ENCODE results near the gene SYNDIG1.
"Not testable (repeated sequence)": the region's sequence is repeated elsewhere in the genome, so short reads cannot be mapped to it uniquely, and the experiment has no call there.

Gene SYNDIG1

DNA sequence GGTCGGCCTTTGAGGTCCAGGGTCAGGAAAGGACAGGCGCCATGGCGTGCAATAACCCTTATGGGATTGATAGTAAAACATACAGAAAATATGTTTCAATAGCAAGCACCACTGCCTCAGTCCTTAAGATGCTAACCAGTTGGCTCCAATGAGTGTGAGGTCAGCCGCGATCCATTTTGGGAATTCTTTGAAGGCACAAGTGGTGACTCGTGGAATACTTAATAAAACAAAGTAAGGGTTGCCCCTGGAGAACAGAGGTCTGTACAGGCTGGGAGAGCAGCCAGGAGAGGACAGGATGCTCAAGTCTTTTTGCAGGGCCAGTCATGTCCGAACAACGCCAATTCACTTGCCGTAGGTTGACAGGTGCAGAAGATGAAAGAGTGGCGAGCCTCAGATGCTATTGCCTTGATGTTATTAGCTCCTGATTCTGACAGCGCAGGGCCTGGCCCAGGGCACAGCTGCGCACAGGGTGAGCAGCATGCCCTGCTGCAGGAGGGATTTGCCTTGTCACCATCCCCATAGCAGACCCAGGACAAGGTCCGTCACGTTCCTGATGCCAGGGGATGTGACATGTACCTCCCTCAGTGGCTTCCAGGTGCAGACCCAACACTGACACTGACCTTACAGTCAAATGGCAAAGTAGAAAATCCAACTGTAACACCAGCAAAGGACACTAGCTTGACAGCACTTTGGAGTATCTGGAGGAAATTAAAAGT, 21.8 kb downstream of the SYNDIG1 start:
- in situ Hi-C loops (cut with HindIII; ENCODE audit: low sequenced_read_pairs): no loop called here

DNA sequence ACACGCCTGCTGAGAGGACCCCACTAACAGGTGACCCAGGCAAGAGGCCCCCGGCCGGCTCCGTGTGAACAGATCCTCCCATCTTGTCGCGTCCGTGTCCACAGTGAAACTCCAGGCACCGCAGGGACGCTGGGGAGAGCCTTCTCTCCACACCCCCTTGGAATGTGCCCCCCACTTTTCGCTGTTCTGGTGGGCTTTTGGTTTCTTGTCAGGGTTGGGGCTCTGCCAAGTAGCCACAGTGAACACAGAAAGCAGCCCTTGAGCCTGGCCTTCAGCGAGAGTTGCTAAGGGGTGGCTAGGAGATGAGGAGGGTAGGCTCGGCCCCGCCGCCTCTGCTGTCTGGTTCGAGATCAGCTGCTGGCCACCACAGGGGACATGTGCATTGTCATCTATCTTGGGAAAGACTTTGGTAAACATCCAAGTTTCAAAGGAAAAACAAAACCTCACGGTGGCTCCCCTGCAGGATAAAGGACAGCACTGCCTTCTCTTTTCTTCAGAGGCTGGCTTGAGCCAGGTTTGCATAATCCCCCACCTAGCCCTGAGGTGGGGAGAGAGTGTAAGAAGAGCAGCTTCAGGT, 22.7 kb downstream of the SYNDIG1 start:
- in situ Hi-C loops (cut with HindIII; ENCODE audit: low sequenced_read_pairs): no loop called here

DNA sequence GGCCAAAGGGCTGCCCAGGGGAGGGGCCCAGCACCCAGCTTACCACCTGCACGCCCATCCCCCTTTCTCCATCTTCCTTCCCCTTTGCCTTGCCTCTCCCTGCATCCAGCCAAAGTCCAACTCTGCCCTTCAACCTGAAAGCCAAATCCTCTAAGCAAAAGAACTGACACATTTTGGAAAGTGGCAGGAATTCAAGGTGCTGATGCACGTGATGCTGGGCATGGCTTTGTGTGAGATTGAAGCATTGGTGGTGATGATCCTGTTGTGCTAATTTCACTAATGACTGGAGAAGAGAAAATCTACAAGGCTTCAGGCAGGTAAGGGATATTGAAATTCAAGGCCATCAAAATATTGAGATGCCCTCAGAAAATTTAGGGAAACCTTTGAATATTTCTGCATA, 23.3 kb downstream of the SYNDIG1 start:
- in situ Hi-C loops (cut with HindIII; ENCODE audit: low sequenced_read_pairs): no loop called here

DNA sequence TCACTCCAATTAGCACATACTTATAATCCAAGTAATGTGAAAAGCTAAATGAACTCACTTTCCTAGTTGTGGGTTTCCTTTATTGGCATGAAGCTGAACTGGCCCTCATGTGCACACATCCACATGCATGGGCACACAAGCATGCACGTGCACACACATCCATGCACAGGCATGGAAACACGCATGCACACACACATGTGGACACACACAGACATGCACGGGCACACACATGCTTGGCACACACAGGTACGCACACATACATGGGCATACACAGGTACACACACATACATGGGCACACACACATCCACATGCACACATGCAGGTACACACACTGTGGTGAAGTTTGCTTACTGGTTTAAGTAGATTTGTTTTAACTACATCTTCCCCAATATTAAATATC, 23.8 kb downstream of the SYNDIG1 start:
- in situ Hi-C loops (cut with HindIII; ENCODE audit: low sequenced_read_pairs): no loop called here

DNA sequence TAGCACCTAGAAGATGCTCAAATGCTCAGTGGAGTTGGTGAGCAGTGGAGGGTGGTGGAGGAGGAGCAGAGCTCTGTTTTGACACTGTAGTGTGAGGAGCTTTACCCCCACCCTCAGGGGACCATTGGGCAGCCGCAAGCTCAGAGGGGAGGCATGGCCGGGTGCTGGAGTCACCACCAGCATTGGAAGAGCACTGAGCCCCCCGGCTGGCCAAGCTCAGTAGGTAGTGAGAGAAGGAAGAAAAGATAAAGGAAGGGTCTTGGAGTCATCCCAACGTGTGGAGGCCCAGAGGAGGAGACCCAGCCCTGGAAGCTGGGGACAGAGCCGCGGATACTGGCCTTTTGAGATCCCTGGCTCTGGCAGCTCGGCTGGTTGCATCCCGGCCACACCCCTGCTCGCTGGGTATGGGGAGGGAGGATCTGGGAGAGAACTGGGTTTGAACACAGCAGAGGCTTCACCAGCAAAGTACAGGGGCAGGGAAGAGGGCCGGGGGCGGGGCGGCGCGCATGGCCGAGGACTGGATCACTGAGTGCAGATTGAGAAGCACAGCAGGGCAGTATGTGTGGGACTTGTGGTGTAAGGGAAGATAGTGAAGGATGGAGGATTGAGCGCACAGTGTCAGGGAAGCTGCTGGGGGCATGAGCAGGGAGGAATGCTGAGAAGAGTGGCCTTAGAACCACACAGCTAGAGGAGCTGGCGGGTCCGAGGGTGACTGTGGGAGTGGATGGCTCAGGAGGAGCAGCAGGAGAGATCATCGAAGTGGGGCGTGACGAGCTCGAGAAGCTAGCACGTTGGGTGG, 24.4 kb downstream of the SYNDIG1 start:
- in situ Hi-C loops (cut with HindIII; ENCODE audit: low sequenced_read_pairs): no loop called here

DNA sequence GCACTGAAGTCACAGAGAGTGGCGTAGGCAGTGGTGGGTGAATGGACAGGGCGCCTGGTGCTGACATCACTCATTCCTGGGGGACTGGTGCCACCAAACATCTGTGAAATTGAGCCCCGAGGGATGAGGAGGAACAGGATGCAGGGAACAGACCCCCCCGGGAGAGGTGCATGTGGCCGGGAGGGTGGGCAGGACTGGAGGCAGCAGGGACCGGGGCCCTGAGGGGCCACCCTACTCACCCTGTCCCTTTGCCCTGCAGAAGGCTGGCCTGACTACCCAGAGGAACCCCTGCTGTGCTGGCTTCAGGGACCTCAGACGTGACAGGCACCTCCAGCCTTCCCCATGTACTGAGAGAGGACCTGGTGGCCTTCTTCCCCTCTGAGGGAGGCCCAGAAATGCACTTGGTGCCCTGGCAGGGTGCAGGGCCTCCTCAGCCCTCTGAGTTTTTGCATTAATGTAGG, 25.1 kb downstream of the SYNDIG1 start:
- in situ Hi-C loops (cut with HindIII; ENCODE audit: low sequenced_read_pairs): no loop called here

DNA sequence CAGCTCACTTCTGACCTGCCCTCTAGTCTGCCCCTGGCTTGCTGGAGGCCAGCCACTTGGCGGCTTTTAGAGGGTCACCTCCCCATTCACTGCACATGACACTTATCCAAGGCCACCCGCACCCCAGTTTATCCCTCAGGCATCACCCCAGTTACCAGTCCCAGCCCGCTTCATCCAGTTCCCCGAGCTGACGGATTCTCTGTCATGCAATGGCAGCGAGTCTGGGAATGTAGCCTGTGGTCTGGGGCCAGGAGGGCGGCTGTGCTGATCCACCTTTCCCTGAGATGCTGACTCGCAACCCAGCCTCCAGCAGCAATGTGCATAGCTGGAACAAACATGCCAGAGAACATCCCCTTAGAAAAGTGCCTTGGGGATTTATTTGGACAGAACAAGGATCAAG, 25.8 kb downstream of the SYNDIG1 start:
- in situ Hi-C loops (cut with HindIII; ENCODE audit: low sequenced_read_pairs): no loop called here

DNA sequence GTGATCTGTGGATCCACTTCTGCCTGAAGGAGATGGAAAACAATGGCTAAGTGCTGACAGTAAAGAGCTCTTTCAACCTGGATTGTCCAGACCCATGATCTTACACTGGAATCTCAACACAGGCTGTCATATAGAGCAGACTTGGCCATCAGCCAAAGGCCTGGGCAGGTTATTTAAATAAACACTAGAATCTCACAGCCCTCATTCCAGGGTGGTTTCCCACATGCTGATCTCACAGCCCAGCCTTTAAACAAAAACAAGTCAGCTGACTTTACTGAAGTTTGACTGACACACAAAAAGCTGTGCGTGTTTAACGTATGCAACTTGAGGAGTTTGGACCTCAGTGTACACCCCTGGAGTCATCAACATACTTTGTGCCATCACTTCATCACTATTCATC, 28.4 kb downstream of the SYNDIG1 start:
- in situ Hi-C loops (cut with HindIII; ENCODE audit: low sequenced_read_pairs): no loop called here

DNA sequence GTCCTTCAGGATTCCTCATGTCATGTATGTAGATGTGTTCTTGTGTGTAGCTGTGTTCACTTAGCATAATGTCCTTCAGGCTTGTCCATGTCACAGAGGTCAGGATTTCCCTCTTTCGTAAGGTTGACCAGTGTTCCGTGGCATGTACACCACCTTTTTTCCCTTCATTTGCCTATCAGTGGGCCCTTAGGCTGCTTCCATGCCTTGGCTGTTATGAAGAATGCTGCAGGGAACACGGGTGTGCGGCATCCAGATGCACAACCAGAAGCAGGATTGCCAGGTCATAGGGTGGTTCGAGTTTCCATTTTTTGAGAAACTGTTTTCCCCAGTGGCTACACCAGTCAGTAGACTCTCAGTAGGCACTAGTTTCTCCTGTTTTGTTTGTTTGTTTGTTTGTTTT, 29.2 kb downstream of the SYNDIG1 start:
- in situ Hi-C loops (cut with HindIII; ENCODE audit: low sequenced_read_pairs): no loop called here

DNA sequence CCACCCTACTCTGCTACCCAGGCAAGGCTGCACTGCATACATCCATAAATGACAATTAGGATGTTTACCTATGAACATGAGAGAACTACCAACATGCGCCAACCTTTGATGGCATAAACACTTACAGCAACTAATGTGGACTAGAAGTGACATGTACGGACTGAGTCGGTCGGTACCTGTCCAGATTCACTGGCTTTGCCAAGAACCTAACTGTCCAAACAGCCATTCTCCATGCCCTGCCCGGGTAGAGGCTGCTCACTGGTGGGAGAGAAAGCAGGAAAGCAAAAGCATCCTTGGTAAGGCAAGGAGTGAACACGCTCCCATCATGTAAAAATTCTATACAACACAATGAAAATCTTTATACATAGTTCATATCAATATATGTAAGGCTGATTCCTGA, 30.0 kb downstream of the SYNDIG1 start:
- in situ Hi-C loops (cut with HindIII; ENCODE audit: low sequenced_read_pairs): no loop called here

DNA sequence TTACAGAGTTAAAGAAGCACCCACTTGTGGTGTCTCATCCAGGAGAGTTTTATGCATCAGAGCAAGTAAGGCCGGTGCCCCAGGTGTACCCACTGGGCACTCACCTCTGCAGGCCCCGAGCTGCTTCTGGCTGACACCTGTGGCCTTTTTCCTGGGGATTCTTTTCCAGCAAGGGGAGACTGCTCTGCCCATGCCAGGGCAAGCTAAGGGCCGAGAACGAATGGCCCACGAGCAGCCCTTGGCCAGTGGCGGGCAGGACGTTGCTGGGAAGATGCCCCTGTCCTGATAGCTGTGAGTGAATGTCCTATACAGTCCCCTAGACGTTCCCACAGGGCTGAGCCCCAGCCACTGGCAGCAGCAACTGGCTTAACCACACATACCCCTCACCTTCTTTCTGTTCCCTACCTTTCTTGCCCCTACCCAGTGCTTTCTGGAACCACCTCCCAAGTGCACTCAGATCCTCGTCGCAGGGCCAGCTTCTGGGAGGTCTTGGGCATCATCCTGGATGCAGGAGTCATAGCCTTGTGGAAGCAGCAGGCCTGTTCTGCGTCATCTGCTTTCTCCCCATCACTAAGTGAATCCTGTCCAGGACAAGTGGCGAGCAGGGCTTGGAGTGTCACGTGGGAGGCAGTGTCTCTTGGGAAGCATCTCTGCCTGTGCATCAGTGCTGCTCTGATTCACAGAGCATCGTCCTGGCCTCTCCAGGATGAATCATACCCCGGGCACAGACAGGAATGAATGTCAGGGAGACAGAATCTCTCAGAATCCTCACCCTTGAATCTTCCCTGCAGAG, 32.5 kb downstream of the SYNDIG1 start:
- in situ Hi-C loops (cut with HindIII; ENCODE audit: low sequenced_read_pairs): loop anchor here (5.0 kb wide), 1 partner anchor 50 kb away; no protein-coding TSS in a partner anchor

DNA sequence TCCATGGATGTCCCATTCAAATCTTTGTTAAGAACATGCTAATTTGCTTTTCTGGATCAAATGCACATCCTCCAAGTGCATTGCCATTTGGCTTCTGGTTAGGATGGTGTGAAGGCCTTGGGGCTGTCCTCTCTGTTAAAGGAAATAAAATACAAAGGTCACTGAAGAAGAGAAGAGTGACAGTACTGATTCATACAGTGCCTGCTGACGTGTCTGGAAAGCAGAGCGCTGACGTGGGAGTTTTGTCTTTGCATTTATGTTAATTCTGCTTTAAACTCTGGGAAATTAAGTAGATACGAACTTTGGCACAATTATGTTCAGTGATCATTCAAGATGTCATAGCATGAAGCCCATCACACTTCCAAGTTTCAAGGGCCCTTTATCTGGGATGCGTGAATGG, 33.2 kb downstream of the SYNDIG1 start:
- in situ Hi-C loops (cut with HindIII; ENCODE audit: low sequenced_read_pairs): loop anchor here (5.0 kb wide), 1 partner anchor 50 kb away; no protein-coding TSS in a partner anchor

DNA sequence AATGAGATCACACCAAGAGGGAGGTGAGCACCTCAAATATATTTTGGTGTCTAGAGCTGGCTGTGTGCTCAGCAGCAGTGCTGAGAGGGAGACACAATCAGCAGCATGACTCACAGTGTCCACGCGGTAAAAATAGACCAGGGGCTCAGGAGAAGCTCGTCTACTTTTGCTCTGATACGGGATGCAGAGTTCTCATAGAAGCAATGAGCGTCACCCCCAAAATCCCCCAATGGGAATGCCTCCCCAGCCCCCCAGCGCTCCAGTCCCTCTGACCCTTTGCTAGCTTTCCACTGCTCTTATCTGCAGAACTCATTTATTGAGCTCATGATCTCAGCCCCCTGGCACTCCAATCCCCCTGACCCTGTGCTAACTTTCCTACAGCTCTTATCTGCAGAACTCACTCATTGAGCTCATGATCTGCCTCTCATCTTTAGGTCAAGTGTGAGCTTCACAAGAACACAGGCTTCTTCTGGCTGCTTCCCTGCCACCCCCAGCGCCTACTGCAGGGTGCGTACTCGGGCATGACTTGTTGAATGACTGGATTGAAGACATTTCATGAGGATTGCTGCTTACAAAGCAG, 34.0 kb downstream of the SYNDIG1 start:
- in situ Hi-C loops (cut with HindIII; ENCODE audit: low sequenced_read_pairs): loop anchor here (5.0 kb wide), 1 partner anchor 51 kb away; no protein-coding TSS in a partner anchor

DNA sequence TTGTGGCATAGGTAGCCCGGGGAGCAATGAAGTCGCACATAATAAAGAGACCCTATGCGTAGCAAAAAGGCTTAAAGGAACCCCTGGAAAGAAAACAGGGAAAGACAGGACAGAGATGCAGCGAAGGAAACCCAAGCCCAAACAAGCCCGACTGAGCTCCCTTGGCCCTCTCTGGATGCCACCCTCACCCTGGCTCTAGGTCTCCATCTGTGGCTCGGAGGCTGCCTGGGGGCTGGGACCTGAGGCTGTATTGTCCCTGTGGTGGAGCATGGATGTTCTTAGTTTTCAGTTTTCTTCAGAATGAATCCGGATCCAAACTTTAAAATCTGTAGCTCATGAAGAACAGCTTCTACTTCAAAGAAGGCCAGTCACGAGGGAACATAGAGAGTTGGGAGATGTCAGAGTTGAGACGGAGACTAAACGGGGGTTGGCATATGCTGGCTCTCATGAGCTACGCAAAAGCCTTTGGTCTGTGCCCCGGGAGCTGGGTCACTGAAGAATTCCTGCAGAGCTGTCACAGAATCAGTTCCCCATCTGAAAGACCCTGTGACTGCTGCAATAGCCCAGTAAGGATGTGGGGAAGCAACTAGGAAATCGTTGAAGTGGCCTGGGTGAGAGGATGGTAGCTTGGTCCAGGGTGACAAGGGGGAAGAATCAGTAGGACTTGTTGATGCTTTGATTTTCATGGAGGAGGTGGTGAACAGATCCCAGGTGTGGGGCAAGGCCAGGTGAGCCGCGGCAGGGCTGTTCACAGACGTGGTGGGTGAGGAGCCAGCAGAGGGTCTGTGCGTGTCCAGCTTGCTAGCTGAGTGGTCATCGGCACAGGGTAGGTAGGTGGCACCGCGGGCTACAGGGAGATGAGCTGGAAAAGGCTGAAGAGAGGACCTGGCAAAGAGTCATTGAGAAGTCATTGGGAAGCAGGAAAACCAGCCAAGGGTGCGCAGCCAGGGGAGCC, 35.2 kb downstream of the SYNDIG1 start:
- in situ Hi-C loops (cut with HindIII; ENCODE audit: low sequenced_read_pairs): loop anchor here (5.0 kb wide), 1 partner anchor 52 kb away; no protein-coding TSS in a partner anchor

DNA sequence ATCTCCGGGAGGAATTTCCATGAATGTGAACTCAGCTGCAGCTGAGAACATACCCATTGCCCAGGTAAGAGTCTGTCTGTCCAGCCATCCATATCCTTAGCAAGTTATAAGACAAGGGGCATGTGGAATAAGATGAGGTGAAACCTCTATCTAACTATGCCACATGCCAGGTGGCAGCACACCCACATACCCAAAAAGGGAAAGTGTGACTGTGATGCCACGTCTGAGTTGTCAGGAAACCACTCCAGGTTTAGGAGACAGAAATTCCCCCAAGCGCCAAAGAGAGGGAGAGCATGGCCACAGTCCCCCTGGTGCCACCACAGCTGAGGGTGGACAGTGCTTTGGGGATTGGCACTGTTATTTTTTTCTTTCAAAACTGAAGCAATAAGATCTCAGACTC, 36.7 kb downstream of the SYNDIG1 start:
- in situ Hi-C loops (cut with HindIII; ENCODE audit: low sequenced_read_pairs): no loop called here

DNA sequence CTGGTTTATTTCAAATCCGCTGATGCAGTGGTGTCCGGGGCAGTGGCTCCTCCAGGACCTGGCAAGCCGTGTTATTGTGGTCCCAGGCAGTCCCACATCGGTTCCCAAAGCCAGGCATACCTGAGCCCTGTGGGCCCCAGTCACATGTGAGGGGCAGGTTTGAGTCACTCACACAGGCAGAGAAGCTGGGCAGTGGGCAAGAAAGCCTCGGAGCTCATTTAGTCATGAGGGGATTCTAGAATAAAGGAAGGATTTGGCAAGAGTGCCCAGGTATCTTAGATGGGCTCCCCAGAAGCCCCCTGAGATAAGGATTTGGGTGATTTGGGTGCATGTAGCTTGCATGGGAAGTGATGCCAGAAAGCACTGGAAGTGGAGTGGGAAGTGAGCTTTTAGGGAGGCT, 37.3 kb downstream of the SYNDIG1 start:
- in situ Hi-C loops (cut with HindIII; ENCODE audit: low sequenced_read_pairs): no loop called here

DNA sequence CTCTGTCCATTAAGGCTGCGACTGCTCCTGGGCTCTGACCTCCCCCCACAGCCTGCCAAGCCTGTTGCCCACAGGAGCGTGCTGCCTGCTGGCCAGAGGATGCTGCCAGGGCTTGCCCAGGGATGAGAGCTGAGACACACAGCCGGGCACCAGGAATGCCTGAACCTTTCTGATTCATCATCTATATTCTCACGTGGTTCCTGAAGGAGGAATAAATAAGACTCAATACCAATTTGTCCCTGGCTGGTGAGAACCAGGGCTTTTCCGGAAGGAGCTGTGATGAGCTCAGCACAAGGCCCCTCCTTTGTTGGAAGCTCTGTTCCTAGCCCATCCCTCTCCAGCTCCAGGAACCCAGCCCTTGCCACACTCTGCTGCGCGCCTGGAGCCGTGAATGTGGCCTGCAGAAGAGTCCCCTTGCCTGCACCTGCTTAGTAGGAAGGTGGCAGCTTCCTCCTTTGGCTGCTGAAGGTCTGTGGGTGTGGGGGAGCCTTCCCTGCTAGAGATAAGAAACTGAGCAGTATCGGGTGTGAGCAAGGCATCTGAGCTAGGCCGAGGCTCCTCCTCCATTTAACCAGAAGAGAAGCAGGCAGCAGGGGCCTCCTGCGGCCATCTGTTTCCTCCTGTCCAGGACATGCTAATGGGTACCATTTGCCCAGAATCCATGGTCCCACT, 37.9 kb downstream of the SYNDIG1 start:
- in situ Hi-C loops (cut with HindIII; ENCODE audit: low sequenced_read_pairs): no loop called here

DNA sequence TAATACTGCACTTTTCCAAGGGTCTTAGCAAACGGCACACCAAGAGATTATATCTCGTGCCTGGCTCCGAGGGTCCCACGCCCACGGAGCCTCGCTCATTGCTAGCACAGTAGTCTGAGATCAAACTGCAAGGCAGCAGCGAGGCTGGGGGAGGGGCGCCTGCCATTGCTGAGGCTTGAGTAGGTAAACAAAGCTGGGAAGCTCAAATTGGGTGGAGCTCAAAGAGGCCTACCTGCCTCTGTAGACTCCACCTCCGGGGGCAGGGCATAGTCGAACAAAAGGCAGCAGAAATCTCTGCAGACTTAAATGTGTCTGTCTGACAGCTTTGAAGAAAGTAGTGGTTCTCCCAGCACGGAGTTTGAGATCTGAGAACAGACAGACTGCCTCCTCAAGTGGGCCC, 43.0 kb downstream of the SYNDIG1 start:
- in situ Hi-C loops (cut with HindIII; ENCODE audit: low sequenced_read_pairs): not testable (repeated sequence)

DNA sequence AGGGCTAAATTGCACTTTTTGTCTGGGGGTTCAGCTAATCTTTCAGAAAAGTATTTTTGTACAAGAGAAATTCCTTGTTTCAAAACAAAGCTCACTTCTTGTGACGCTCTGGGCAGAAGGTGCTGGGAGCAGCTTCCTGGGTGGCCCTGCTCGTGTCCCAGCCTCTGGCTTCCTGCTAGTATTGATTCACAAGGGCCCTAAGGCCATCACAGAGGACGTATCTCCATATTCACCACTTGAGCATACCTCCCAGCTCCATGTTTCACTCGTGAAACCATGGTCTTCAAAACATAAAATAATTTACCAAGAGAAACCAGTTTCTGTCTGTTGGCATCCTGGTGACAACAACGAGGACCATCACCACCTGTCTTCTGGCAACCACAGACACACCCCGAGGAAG, 49.1 kb downstream of the SYNDIG1 start:
- in situ Hi-C loops (cut with HindIII; ENCODE audit: low sequenced_read_pairs): no loop called here

All from endothelial cell of hepatic sinusoid (primary cell).